Stimulated activated CD4-positive, alpha-beta T cell treated with anti-CD3 and anti-CD28 coated beads, Interleukin-12 subunit alpha, Interleukin-12 subunit beta, amount 100 ng/mL, for 24 hours (primary cell): Measurements from ENCODE around the gene SND1.

Source experiments
- DNase-seq, 2 experiments: peaks; one replicate each; pipeline ENCODE4 v3.0.0-alpha.2; 2020; ENCODE audit warnings: low read depth in 2 of 2

The SND1 gene

DNA sequence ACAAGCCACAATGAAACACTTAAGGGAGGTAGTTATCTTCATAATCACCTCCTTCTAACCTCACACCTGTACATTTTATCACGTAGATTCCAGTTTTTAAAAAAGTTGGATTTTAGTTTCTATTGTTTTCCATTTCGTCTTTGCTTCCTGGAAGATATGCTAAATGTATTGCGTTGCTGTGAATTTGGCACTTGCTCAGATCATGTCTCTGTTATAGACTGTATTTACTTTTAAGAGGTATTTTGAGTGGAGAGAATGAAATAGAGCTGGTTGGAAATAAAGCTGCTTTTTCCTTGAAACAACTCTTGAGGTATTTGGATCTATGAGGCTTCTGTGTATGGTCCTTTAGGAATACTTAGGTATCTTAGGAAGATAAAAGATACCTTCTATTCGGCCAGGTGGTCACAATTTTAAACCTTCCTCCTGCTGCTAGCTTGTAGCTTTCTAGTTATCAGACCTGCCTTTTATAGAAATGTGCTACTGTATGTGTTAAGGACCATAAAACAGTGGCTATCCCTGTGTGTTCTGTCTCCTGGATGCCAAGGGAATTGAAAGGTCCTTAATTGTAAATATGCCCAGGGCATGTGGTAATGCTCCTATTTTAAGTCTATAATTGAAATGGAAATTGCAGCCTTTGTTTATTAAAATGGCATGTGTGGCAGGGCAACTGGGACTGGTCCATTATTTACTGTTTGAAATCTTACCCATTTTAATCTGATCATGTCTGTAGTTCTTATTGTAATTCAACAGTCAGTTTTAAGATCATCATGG, 147.7 kb downstream of the SND1 start:
- DNase-seq: no peak

GRCh38 chr7:127802845-127803244, 150.9 kb downstream of the SND1 start:
- DNase-seq: no peak

- no peak for DNase-seq
Measured at GRCh38 chr7:127803626-127804025, 151.6 kb downstream of the SND1 start.

- no peak for DNase-seq
Measured at GRCh38 chr7:127807340-127807739, 155.3 kb downstream of the SND1 start.

DNA sequence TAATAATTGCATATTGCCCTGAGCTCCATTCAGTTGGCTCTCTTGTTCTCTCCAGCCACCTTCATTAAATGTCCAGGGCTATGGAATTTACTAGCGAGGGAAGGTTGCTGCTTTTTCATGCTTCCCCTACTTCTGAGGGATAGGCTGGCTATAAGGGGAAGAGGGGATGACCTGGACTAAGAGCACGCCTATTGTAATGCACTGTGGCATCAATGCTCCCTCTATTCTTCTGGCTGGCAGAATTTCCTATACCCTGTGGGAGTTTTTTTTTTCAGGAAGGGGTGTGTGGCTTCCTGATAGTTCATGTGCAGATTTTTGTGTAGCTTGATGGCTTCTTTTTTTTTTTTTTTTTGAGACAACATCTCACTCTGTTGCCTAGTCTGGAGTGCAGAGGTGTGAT, 155.8 kb downstream of the SND1 start:
- no peak for DNase-seq

DNA sequence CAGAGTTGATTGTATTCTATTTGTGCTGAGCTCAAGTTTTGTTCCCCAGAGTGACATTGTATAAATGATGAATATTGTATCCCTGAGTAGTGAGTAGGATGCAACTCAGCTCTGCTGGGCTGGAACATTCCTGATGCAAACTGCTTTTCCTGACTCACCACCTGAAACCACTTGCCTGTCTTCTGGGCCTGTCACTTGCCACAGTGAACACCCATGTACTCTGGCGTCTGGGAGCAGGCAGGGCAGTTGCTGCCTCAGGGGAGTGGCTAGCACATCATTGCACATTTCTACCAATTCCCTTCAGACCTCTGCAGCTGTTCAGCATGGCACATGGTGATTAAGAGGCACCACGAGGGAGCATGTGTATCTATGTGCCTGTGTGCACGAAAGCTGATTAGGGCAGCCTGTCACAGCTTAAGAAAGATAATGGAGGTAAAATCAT, 157.3 kb downstream of the SND1 start:
- DNase-seq: no peak

- no peak for DNase-seq
Measured at GRCh38 chr7:127810113-127810512, 158.1 kb downstream of the SND1 start.

DNA sequence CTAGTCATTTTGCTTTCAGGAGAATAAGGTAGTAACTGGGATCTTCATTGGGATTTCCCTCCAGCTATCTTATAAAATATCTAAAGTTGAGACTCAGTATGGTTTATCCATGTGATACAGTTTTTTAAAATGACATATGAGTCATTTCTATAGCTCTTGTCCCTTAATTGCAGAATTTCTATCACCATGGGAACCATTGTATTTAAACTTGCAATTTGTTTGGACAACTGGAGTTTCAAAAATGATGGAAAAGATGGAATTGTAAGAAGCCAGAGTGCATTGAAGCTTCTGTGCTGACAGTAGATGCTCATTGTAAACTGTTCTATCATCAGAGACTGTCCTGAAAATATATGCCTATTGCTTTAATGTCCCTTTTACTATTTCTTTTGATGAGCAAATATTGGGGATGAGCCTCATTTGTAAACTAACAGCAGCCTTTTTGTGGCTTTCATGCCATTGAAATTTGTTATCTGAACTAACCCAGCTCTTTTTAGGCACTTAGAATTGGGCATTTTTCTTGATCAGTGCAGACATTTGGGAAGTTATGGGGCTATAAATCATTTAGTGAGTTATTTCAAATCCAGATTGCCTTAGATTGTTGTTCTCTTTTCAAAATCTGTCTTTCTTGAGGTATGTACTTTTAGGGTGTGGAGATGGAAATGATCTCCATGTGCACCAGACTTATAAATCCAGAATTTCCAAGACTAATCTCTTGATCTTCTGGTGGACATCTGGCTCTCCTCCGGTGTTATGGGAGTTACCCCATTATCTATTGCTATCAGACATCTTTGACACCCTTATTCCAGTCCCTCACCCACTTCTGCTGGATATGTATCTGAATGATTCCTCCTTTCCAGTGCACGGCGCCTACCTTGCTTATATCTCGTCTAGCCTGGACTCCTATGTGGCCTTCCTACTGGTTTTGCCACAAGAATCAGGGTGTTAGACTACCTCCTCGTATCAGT, 159.0 kb downstream of the SND1 start:
- no peak for DNase-seq

GRCh38 chr7:127812540-127812939, 160.5 kb downstream of the SND1 start:
- DNase-seq: no peak

DNA sequence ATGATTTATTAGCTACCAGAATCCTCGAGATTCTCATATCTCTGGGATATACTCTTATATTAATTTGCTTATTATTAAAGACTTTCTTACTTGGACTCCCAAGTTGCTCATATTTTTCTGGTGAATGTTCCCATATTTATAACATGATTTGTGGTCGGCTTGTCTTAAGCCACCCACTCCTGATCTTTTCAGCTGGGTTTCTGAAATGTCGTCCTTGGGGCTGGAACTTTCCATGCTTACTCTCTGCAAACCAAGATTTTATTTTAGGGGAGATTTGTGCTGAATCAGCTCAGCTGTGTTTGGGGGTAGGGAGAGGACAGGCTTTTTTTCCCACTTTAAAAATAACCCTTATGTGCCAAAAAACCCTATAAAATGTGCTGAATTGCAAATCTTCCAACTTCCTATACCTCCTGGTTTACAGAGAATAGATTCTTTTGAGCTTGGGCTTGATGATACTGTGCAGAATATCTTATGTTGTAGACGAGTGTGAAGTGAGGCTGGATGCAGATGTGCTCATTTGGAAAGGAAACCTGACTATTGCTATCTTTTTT, 162.1 kb downstream of the SND1 start:
- no peak for DNase-seq

DNA sequence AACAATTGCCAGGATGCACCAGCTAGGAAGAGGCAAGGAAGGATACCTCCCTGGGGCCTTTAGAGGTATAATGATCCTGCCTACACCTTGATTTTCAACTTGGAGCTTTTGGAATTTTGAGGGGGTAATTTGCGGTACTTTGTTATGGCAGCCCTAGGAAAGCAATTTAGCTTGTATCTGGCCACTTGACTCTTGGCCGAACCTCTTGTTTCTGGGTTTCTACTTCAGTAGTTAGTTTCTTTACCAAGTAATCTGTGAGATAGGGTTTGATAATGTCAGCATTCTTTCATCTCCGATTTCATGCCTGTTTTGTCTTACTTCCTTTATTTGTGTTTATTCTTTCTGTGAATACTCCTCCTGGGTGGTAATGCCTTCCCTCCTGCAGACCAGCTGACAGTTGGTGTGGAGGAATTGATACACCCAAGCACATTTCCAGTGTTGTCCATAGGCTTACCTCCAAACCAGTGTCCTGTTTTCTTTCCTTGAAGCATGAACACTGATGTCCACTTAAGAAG, 163.7 kb downstream of the SND1 start:
- no peak for DNase-seq

DNA sequence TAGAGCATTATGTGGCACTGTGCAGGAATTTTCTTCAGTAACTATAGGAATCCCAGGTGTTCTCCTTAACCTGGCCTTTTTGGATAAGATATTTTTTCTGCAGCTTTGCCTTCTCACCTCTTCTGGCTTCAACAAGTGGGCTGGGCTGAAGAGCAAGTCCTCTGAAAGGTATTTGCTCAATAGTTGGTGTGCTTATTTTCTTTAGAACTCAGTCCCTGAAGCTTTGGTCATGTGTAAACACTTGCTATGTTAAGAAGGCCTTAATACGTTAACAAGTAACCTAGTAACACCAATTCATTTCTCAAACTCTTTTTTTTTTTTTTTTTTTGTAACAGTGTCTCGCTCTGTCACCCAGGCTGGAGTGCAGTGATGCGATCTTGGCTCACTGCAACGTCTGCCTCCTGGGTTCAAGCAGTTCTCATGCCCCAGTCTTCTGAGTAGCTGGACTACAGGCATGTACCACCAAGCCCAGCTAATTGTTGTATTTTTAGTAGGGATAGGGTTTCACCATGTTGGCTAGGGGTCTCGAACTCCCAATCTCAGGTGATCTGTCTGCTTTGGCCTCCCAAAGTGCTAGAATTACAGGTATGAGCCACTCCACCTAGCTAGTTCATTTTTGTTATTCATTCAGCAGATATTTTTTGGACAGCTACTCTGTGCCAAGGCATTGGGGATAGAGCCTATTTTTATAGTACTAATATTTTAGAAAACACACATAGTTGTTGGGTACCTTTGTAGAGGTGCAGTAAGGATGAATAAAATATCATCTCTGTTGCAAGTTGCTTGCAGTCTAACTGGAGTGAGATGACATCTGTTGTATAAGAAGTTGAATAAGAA, 164.6 kb downstream of the SND1 start:
- no peak for DNase-seq

- no peak for DNase-seq
Measured at GRCh38 chr7:127817466-127817865, 165.5 kb downstream of the SND1 start.

DNA sequence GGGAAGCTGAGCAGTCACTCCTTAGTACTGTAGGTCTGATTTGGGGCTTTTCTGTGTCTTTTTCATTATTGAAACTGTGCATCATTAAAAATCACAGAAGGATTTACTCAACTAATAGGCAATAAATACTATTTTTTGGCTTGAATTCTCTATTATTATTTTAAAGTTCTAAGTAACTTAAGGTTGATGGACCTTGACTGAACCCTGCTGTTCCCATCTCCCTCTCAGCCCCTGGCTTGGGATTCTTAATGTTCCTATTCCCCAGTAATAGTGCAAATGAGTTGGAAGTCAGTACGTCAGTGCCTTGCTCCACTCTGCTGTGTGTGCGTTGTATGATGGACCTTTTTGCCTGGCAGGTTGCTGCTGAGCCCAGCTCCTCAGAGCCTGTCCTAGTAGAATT, 166.3 kb downstream of the SND1 start:
- DNase-seq: no peak

GRCh38 chr7:127819975-127820731, 168.2 kb downstream of the SND1 start:
- DNase-seq: no peak

- no peak for DNase-seq
Measured at GRCh38 chr7:127820732-127821085, 168.7 kb downstream of the SND1 start.

DNA sequence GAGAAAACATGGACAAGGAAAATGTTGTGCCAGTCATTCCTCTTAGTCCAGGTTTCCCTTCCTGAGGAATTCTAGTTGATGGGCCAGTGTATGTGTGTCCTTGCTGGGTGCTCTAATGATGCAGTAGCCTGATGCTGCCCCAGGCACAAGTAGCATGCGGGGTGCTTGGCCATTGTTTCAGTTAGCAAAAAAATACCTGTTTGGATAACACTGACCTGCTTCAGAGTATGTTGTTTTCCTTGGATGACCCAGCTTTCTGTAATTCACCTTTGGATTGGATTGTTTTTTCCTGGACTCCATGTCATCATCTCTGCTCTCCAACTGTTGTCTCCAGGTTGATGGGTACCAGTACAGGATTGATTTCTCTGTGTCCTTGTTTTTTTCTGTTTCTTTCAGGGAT, 169.2 kb downstream of the SND1 start:
- no peak for DNase-seq

- DNase-seq: no peak
Measured at GRCh38 chr7:127822822-127823508, 171.0 kb downstream of the SND1 start.

DNA sequence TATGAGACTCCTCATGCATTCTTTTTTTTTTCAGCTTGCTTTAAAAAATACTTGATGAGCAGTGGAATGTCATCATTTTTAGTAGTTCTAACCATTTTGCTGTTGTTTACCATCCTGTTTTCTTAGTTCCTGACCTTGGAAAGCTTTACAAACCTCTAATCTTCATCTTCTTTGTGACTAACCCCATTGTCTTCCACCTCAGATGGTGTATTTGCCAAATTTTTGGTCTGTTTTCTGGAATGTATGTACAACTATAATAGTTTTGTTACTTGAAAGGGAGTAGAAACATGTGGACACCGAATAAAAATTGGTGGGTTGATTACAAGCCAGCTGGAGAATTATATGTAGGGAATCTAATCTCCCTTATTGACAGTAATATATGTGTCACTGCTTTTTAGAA, 172.7 kb downstream of the SND1 start:
- DNase-seq: no peak

DNA sequence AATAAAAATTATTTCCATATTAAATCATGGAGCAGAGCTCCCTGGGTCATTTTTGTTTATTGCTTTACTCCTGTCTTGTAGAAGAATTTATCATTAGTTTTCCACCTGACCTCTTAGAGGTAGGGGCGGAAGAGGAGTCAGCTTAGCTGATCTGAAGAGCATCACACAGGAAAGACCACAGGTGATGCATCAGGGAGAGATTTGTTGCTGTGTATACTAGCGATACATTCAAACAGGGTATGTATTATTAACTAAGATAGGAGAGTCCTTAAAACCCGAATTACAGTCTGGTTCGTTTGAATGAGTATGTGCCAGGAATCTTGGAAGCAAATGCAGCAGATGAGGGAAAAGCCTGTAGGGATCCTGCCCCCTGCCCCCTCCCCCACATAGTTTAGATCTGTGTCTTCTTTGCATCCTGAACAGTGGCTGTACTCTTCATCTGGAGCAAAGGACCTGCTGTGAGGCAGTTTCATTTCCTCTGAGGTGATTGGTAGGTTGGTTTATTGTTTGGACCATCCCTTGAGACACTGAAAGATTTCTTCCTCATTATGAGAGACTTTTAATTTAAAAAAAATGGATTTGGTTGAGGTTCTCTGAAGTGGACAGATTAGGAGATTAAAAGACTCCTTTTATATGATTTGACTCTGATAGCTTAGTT, 177.0 kb downstream of the SND1 start:
- no peak for DNase-seq
